ENCODE data around the gene PTPRR.

DNA sequence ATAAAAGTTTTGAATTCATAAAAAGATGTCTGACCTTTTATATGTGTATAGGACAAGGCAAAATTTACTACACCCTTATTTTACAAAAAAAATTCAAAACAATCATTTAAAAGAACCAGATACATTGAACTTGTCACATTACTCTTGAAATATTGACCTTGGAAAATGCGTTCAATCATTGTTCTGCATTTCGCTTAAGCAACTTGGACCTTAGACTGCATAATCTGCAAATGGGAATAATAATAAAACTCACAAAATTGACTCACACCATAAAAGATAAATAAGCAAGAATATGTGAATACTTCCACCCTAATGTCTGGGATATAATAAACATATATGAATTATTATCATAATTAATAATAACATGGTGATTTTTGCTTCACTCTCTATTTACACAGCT, 213.9 kb downstream of the PTPRR start:
- TF ChIP-seq, protein P1, sequence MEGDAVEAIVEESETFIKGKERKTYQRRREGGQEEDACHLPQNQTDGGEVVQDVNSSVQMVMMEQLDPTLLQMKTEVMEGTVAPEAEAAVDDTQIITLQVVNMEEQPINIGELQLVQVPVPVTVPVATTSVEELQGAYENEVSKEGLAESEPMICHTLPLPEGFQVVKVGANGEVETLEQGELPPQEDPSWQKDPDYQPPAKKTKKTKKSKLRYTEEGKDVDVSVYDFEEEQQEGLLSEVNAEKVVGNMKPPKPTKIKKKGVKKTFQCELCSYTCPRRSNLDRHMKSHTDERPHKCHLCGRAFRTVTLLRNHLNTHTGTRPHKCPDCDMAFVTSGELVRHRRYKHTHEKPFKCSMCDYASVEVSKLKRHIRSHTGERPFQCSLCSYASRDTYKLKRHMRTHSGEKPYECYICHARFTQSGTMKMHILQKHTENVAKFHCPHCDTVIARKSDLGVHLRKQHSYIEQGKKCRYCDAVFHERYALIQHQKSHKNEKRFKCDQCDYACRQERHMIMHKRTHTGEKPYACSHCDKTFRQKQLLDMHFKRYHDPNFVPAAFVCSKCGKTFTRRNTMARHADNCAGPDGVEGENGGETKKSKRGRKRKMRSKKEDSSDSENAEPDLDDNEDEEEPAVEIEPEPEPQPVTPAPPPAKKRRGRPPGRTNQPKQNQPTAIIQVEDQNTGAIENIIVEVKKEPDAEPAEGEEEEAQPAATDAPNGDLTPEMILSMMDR (conservative IDR thresholded peaks at IDR 0.05; ENCODE audit: low read depth, low read length), result no peak
- TF ChIP-seq RAD21 (IDR thresholded peaks at IDR 0.05; ENCODE audit: low read length), result no peak
- no peak for TF ChIP-seq POLR2A (IDR thresholded peaks at IDR 0.05; ENCODE audit: low read depth, low read length)
- no peak for TF ChIP-seq ELK1 (IDR thresholded peaks at IDR 0.05; ENCODE audit: borderline replicate concordance, low read depth, low read length)
- TF ChIP-seq MAFK (IDR thresholded peaks at IDR 0.05; ENCODE audit: low read depth, low read length), result no peak
- no peak for TF ChIP-seq BHLHE40 (IDR thresholded peaks at IDR 0.05; ENCODE audit: low read depth, low read length)
- no peak for TF ChIP-seq RCOR1 (IDR thresholded peaks at IDR 0.05; ENCODE audit: insufficient replicate concordance, low read length)

Measured in IMR-90 (cell line).